Dermis microvascular lymphatic vessel endothelial cell (primary cell): ENCODE data around the gene WDR45B. TPM values are rescaled to one million over a fixed set of nuclear protein-coding genes. Genes with fewer than 3 reads are reported as not detected.
A peak's percentile ranks its signal among the peaks of the same experiment; 100 is the strongest.
"Not testable (repeated sequence)": the region's sequence is repeated elsewhere in the genome, so short reads cannot be mapped to it uniquely, and the experiment has no call there.

Experiments used
- DNase-seq, 2 donors: peaks; one replicate each; pipeline versions ENCODE4 v3.0.0 to v3.0.0-alpha.2; 2010; ENCODE audit warnings: low read depth in 2 of 2
- total RNA-seq: library from RNA; depleted of rRNA; stranded (reverse); fragments of >200 nt; gene quantifications from 2 replicates; pipeline ENCODE4 v1.2.1, GENCODE V29; 2014

WDR45B gene
- total RNA-seq, 1 donor from 2014 or later: 51.0 TPM

GRCh38 chr17:82658331-82658730 is 10.1 kb upstream of the WDR45B start:
- no peak for DNase-seq

- DNase-seq: no peak
Measured at GRCh38 chr17:82657926-82658325, 9.7 kb upstream of the WDR45B start.

GRCh38 chr17:82656266-82656665 is 8.0 kb upstream of the WDR45B start:
- DNase-seq: no peak

- DNase-seq: no peak
Measured at GRCh38 chr17:82655523-82655922, 7.3 kb upstream of the WDR45B start.

- peak in 1 of 2 donors; percentile 48 for DNase-seq
Measured at GRCh38 chr17:82655038-82655479, 6.8 kb upstream of the WDR45B start.

- DNase-seq: not testable (repeated sequence)
Measured at GRCh38 chr17:82654611-82655010, 6.4 kb upstream of the WDR45B start.

GRCh38 chr17:82653651-82654528 is 5.6 kb upstream of the WDR45B start:
- no peak for DNase-seq

- no peak for DNase-seq
Measured at GRCh38 chr17:82650723-82651122, 2.5 kb upstream of the WDR45B start.

GRCh38 chr17:82649501-82650261 is 1.4 kb upstream of the WDR45B start:
- no peak for DNase-seq

GRCh38 chr17:82648742-82649331 is 593 bp upstream of the WDR45B start:
- DNase-seq: no peak

GRCh38 chr17:82647593-82648164 is 565 bp downstream of the WDR45B start:
- peak in 1 of 2 donors; percentile 49 for DNase-seq

- no peak for DNase-seq
Measured at GRCh38 chr17:82645516-82645915, 2.7 kb downstream of the WDR45B start.

- DNase-seq: no peak
Measured at GRCh38 chr17:82644148-82644547, 4.1 kb downstream of the WDR45B start.

GRCh38 chr17:82642022-82642421 is 6.2 kb downstream of the WDR45B start:
- DNase-seq: no peak

GRCh38 chr17:82640036-82640435 is 8.2 kb downstream of the WDR45B start:
- no peak for DNase-seq

- no peak for DNase-seq
Measured at GRCh38 chr17:82639628-82640027, 8.6 kb downstream of the WDR45B start.

GRCh38 chr17:82638183-82638773 is 10.0 kb downstream of the WDR45B start:
- no peak for DNase-seq

GRCh38 chr17:82636626-82637598 is 11.3 kb downstream of the WDR45B start:
- DNase-seq: no peak

- no peak for DNase-seq
Measured at GRCh38 chr17:82633343-82633742, 14.9 kb downstream of the WDR45B start.

GRCh38 chr17:82632451-82632850 is 15.8 kb downstream of the WDR45B start:
- DNase-seq: no peak
